GM21390 (cell line): ENCODE measurements around the gene SESN3.
A peak's percentile ranks its signal among the peaks of the same experiment; 100 is the strongest.
"Not testable (repeated sequence)": the region's sequence is repeated elsewhere in the genome, so short reads cannot be mapped to it uniquely, and the experiment has no call there.

Experiments
- ATAC-seq: cut with Tn5 transposase; IDR thresholded peaks from one replicate; pipeline ENCODE4 v1.9.1; 2021; ENCODE audit not compliant: unreplicated experiment

The SESN3 gene

GRCh38 chr11:95231127-95231880 lies at the start of gene SESN3:
Gene SESN3 (minus strand): TSS chr11:95231202. CDS start chr11:95230860, 342 bp downstream.
- ATAC-seq = peak; percentile 91

GRCh38 chr11:95279921-95280868 lies 49.2 kb upstream of the SESN3 start:
- ATAC-seq = peak; percentile 86

- ATAC-seq = no peak
These were observed 46.9 kb upstream of the SESN3 start for GRCh38 chr11:95277868-95278267.

- no peak for ATAC-seq
These were observed 45.1 kb upstream of the SESN3 start for GRCh38 chr11:95276139-95276538.

GRCh38 chr11:95273618-95274017 lies 42.6 kb upstream of the SESN3 start:
- not testable (repeated sequence) for ATAC-seq

GRCh38 chr11:95269036-95269819 lies 38.2 kb upstream of the SESN3 start:
- ATAC-seq = no peak

- ATAC-seq = no peak
These were observed 37.4 kb upstream of the SESN3 start for GRCh38 chr11:95268391-95268790.

GRCh38 chr11:95267601-95268213 lies 36.7 kb upstream of the SESN3 start:
- ATAC-seq = no peak

- no peak for ATAC-seq
These were observed 35.9 kb upstream of the SESN3 start for GRCh38 chr11:95266751-95267374.

GRCh38 chr11:95264881-95265280 lies 33.9 kb upstream of the SESN3 start:
- ATAC-seq = no peak

- ATAC-seq = no peak
These were observed 32.2 kb upstream of the SESN3 start for GRCh38 chr11:95262994-95263765.

- ATAC-seq = no peak
These were observed 26.5 kb upstream of the SESN3 start for GRCh38 chr11:95257456-95257971.

- no peak for ATAC-seq
These were observed 25.3 kb upstream of the SESN3 start for GRCh38 chr11:95256321-95256779.

- ATAC-seq = no peak
These were observed 24.5 kb upstream of the SESN3 start for GRCh38 chr11:95255251-95256145.

- ATAC-seq = peak; percentile 15
These were observed 23.7 kb upstream of the SESN3 start for GRCh38 chr11:95254716-95255115.

- peak; percentile 96 for ATAC-seq
These were observed 23.2 kb upstream of the SESN3 start for GRCh38 chr11:95254131-95254704.

- ATAC-seq = no peak
These were observed 22.1 kb upstream of the SESN3 start for GRCh38 chr11:95253141-95253540.

GRCh38 chr11:95252586-95252985 lies 21.6 kb upstream of the SESN3 start:
- ATAC-seq = no peak
